Esophagus muscularis mucosa (tissue), 4 donors: Measurements from ENCODE around the gene SARS1.

ENCODE experiments used
- EP300 ChIP-seq: sonication (generic); formaldehyde crosslinking; IDR thresholded peaks from one replicate; pipeline ENCODE4 v1.6.1; 2017; ENCODE audit warnings: antibody characterized with exemption
- POLR2A ChIP-seq: fragments of 450-650 bp; IDR thresholded peaks from one replicate; pipeline ENCODE4 v1.6.1; 2017; ENCODE audit warnings: antibody characterized with exemption, moderate library complexity, mild to moderate bottlenecking, low read depth
- POLR2AphosphoS5 ChIP-seq, 2 donors: sonication (generic); formaldehyde crosslinking; IDR thresholded peaks; one replicate each; pipeline ENCODE4 v1.6.1; 2017; ENCODE audit warnings: antibody characterized with exemption in 2 of 2
- TF ChIP-seq, protein P1 (sequence below), 3 experiments: fragments of 200-600 bp in 2 of 3; fragments of 450-650 bp in 1 of 3; sonication (generic) in 2 of 3; IDR thresholded peaks; one replicate each; pipeline ENCODE4 v1.5.1; 2017 to 2019; ENCODE audit warnings: antibody characterized with exemption in 3 of 3, mild to moderate bottlenecking in 2 of 3, moderate library complexity in 1 of 3

- TF ChIP-seq, protein P1, sequence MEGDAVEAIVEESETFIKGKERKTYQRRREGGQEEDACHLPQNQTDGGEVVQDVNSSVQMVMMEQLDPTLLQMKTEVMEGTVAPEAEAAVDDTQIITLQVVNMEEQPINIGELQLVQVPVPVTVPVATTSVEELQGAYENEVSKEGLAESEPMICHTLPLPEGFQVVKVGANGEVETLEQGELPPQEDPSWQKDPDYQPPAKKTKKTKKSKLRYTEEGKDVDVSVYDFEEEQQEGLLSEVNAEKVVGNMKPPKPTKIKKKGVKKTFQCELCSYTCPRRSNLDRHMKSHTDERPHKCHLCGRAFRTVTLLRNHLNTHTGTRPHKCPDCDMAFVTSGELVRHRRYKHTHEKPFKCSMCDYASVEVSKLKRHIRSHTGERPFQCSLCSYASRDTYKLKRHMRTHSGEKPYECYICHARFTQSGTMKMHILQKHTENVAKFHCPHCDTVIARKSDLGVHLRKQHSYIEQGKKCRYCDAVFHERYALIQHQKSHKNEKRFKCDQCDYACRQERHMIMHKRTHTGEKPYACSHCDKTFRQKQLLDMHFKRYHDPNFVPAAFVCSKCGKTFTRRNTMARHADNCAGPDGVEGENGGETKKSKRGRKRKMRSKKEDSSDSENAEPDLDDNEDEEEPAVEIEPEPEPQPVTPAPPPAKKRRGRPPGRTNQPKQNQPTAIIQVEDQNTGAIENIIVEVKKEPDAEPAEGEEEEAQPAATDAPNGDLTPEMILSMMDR (IDR thresholded peaks at IDR 0.05), result no peak
- TF ChIP-seq POLR2AphosphoS5 (IDR thresholded peaks at IDR 0.05), result no peak
- TF ChIP-seq POLR2A, result no peak
- no peak for TF ChIP-seq EP300
Observed at GRCh38 chr1:109280862-109281261, 67.1 kb downstream of the SARS1 start.
